Activated naive CD4-positive, alpha-beta T cell treated with anti-CD3 and anti-CD28 coated beads, Interleukin-2, amount 10 ng/mL, durations not matched to agents 7 days and 5 days (primary cell): ENCODE measurements around the gene PLXNA1.
A peak's percentile ranks its signal among the peaks of the same experiment; 100 is the strongest.

Experiments
- CTCF ChIA-PET: fragments of 350-600 bp; sonication (Branson Sonifier 250); formaldehyde crosslinking; loops from one replicate; lab custom pipeline; 2021; ENCODE audit warnings: antibody characterized with exemption; lab: Charles Lee
- DNase-seq: peaks from one replicate; pipeline ENCODE4 v3.0.0-alpha.2; 2020
- H3K27ac Mint-ChIP-seq: one replicate; pipeline ENCODE4 v1.8.0; 2021; ENCODE audit warnings: mild to moderate bottlenecking, moderate library complexity, mixed read lengths
- H3K27me3 Mint-ChIP-seq: one replicate; pipeline ENCODE4 v1.8.0; 2021; ENCODE audit warnings: mild to moderate bottlenecking, mixed read lengths
- H3K36me3 Mint-ChIP-seq: one replicate; pipeline ENCODE4 v1.8.0; 2021; ENCODE audit warnings: mixed read lengths
- H3K4me1 Mint-ChIP-seq: one replicate; pipeline ENCODE4 v1.8.0; 2021; ENCODE audit warnings: mixed read lengths
- H3K4me3 Mint-ChIP-seq: one replicate; pipeline ENCODE4 v1.8.0; 2021; ENCODE audit warnings: mild to moderate bottlenecking, moderate library complexity, mixed read lengths
- H3K9me3 Mint-ChIP-seq: one replicate; pipeline ENCODE4 v1.8.0; 2021; ENCODE audit warnings: mixed read lengths

PLXNA1 gene

GRCh38 chr3:126982471-126983175, at the start of gene PLXNA1:
PLXNA1 (plus strand) TSS chr3:126983115; CDS start chr3:126988594, 5,479 bp downstream.
- H3K9me3 Mint-ChIP-seq, result no peaks in the 10 kb centered on the region
- peak within 1 kb of the TSS; percentile 77 for H3K27ac Mint-ChIP-seq
- peaks cover 50% of the 10 kb centered on the region for H3K27me3 Mint-ChIP-seq
- CTCF ChIA-PET, result interaction anchor here (0.6 to 3.9 kb wide), 8 partner anchors 12 to 565 kb away, joined by 3 to 22 read pairs (median 4); no protein-coding TSS in a partner anchor
- H3K36me3 Mint-ChIP-seq, result no peaks in the 10 kb centered on the region
- peak within 1 kb of the TSS; percentile 71 for H3K4me3 Mint-ChIP-seq
- H3K4me1 Mint-ChIP-seq, result peaks cover 23% of the 10 kb centered on the region
- DNase-seq, result peak; percentile 88

GRCh38 chr3:126934031-126934531, 48.8 kb upstream of the PLXNA1 start:
- Mint-ChIP-seq H3K4me3 (no peak overlapping the region), H3K36me3 (no peaks in the 10 kb centered on the region), H3K4me1 (no peaks in the 10 kb centered on the region), H3K27me3 (no peaks in the 10 kb centered on the region), H3K27ac (no peak overlapping the region), H3K9me3 (no peaks in the 10 kb centered on the region)
- no peak for DNase-seq
- CTCF ChIA-PET, result no interaction called here

GRCh38 chr3:126934991-126935390, 47.9 kb upstream of the PLXNA1 start:
- no peaks in the 10 kb centered on the region for H3K36me3 Mint-ChIP-seq
- H3K27me3 Mint-ChIP-seq, result no peaks in the 10 kb centered on the region
- no peaks in the 10 kb centered on the region for H3K9me3 Mint-ChIP-seq
- CTCF ChIA-PET, result interaction anchor here (1.1 kb wide), 1 partner anchor 24 kb away, joined by 3 read pairs; no protein-coding TSS in a partner anchor
- DNase-seq, result no peak
- H3K4me1 Mint-ChIP-seq, result no peaks in the 10 kb centered on the region
- no peak overlapping the region for H3K4me3 Mint-ChIP-seq
- H3K27ac Mint-ChIP-seq, result no peak overlapping the region

GRCh38 chr3:126935756-126936509, 47.0 kb upstream of the PLXNA1 start:
- Mint-ChIP-seq H3K27ac (no peak overlapping the region), H3K27me3 (no peaks in the 10 kb centered on the region), H3K36me3 (no peaks in the 10 kb centered on the region), H3K4me3 (no peak overlapping the region), H3K4me1 (no peaks in the 10 kb centered on the region), H3K9me3 (no peaks in the 10 kb centered on the region)
- no peak for DNase-seq
- CTCF ChIA-PET, result interaction anchor here (1.1 kb wide), 1 partner anchor 25 kb away, joined by 3 read pairs; no protein-coding TSS in a partner anchor

- CTCF ChIA-PET, result no interaction called here
- Mint-ChIP-seq H3K36me3 (no peaks in the 10 kb centered on the region), H3K4me3 (no peak overlapping the region), H3K27ac (no peak overlapping the region), H3K4me1 (no peaks in the 10 kb centered on the region), H3K9me3 (no peaks in the 10 kb centered on the region), H3K27me3 (no peaks in the 10 kb centered on the region)
- DNase-seq, result no peak
These were observed 46.0 kb upstream of the PLXNA1 start for GRCh38 chr3:126936853-126937425.

- no peak overlapping the region for H3K4me3 Mint-ChIP-seq
- H3K9me3 Mint-ChIP-seq, result no peaks in the 10 kb centered on the region
- H3K27ac Mint-ChIP-seq, result no peak overlapping the region
- H3K4me1 Mint-ChIP-seq, result no peaks in the 10 kb centered on the region
- no peaks in the 10 kb centered on the region for H3K36me3 Mint-ChIP-seq
- no peaks in the 10 kb centered on the region for H3K27me3 Mint-ChIP-seq
- no peak for DNase-seq
- CTCF ChIA-PET, result interaction anchor here (0.6 kb wide), 1 partner anchor 45 kb away, joined by 3 read pairs; the partner anchor contains the start of gene PLXNA1
These were observed 45.4 kb upstream of the PLXNA1 start for GRCh38 chr3:126937533-126937932.

GRCh38 chr3:126937973-126938372, 44.9 kb upstream of the PLXNA1 start:
- no peak overlapping the region for H3K27ac Mint-ChIP-seq
- no peak for DNase-seq
- CTCF ChIA-PET, result interaction anchor here (0.6 kb wide), 1 partner anchor 44 kb away, joined by 3 read pairs; the partner anchor contains the start of gene PLXNA1
- H3K27me3 Mint-ChIP-seq, result no peaks in the 10 kb centered on the region
- no peaks in the 10 kb centered on the region for H3K36me3 Mint-ChIP-seq
- H3K4me3 Mint-ChIP-seq, result no peak overlapping the region
- H3K4me1 Mint-ChIP-seq, result no peaks in the 10 kb centered on the region
- no peaks in the 10 kb centered on the region for H3K9me3 Mint-ChIP-seq

- DNase-seq, result no peak
- no peaks in the 10 kb centered on the region for H3K4me1 Mint-ChIP-seq
- H3K4me3 Mint-ChIP-seq, result no peak overlapping the region
- CTCF ChIA-PET, result no interaction called here
- no peaks in the 10 kb centered on the region for H3K27me3 Mint-ChIP-seq
- no peak overlapping the region for H3K27ac Mint-ChIP-seq
- no peaks in the 10 kb centered on the region for H3K36me3 Mint-ChIP-seq
- no peaks in the 10 kb centered on the region for H3K9me3 Mint-ChIP-seq
These were observed 44.2 kb upstream of the PLXNA1 start for GRCh38 chr3:126938520-126939337.

GRCh38 chr3:126939338-126939718, 43.6 kb upstream of the PLXNA1 start:
- no peak for DNase-seq
- Mint-ChIP-seq H3K4me3 (no peak overlapping the region), H3K27ac (no peak overlapping the region), H3K9me3 (no peaks in the 10 kb centered on the region), H3K4me1 (no peaks in the 10 kb centered on the region), H3K27me3 (no peaks in the 10 kb centered on the region), H3K36me3 (no peaks in the 10 kb centered on the region)
- CTCF ChIA-PET, result no interaction called here

- no peak overlapping the region for H3K27ac Mint-ChIP-seq
- DNase-seq, result no peak
- CTCF ChIA-PET, result no interaction called here
These were observed 43.2 kb upstream of the PLXNA1 start for GRCh38 chr3:126939733-126940132.

GRCh38 chr3:126941721-126942270, 41.1 kb upstream of the PLXNA1 start:
- CTCF ChIA-PET, result no interaction called here
- no peak for DNase-seq
- H3K9me3 Mint-ChIP-seq, result no peaks in the 10 kb centered on the region
- no peak overlapping the region for H3K27ac Mint-ChIP-seq
- no peak overlapping the region for H3K4me3 Mint-ChIP-seq
- no peaks in the 10 kb centered on the region for H3K4me1 Mint-ChIP-seq
- H3K27me3 Mint-ChIP-seq, result no peaks in the 10 kb centered on the region
- no peaks in the 10 kb centered on the region for H3K36me3 Mint-ChIP-seq

More at GRCh38 chr3:126939733-126940132, 43.2 kb upstream of the PLXNA1 start:
- H3K4me3 Mint-ChIP-seq, result no peak overlapping the region
- H3K27me3 Mint-ChIP-seq, result no peaks in the 10 kb centered on the region
- no peaks in the 10 kb centered on the region for H3K36me3 Mint-ChIP-seq
- H3K4me1 Mint-ChIP-seq, result no peaks in the 10 kb centered on the region
- H3K9me3 Mint-ChIP-seq, result no peaks in the 10 kb centered on the region

GRCh38 chr3:126944089-126944965, 38.6 kb upstream of the PLXNA1 start:
- DNase-seq, result no peak
- peaks cover 6% of the 10 kb centered on the region for H3K4me1 Mint-ChIP-seq
- no peak overlapping the region for H3K4me3 Mint-ChIP-seq
- H3K36me3 Mint-ChIP-seq, result no peaks in the 10 kb centered on the region
- CTCF ChIA-PET, result no interaction called here
- no peak overlapping the region for H3K27ac Mint-ChIP-seq
- H3K9me3 Mint-ChIP-seq, result no peaks in the 10 kb centered on the region
- no peaks in the 10 kb centered on the region for H3K27me3 Mint-ChIP-seq
